Stimulated activated CD4-positive, alpha-beta T cell treated with anti-CD3 and anti-CD28 coated beads, Interleukin-4, amount 100 ng/mL, for 1 hour (primary cell): ENCODE results near the gene CDK13.
"Not testable (repeated sequence)": the region's sequence is repeated elsewhere in the genome, so short reads cannot be mapped to it uniquely, and the experiment has no call there.

Source experiments
- DNase-seq: peaks from one replicate; pipeline ENCODE4 v3.0.0-alpha.2; 2020

Gene CDK13

GRCh38 chr7:40105879-40106473, 155.9 kb downstream of the CDK13 start:
- no peak for DNase-seq

GRCh38 chr7:40115936-40116335, 165.9 kb downstream of the CDK13 start:
- DNase-seq = no peak

- not testable (repeated sequence) for DNase-seq
Measured at GRCh38 chr7:40117199-40117598, 167.1 kb downstream of the CDK13 start.

GRCh38 chr7:40118201-40118600, 168.1 kb downstream of the CDK13 start:
- not testable (repeated sequence) for DNase-seq

- no peak for DNase-seq
Measured at GRCh38 chr7:40120020-40120419, 170.0 kb downstream of the CDK13 start.

- DNase-seq = not testable (repeated sequence)
Measured at GRCh38 chr7:40122100-40122939, 172.3 kb downstream of the CDK13 start.

GRCh38 chr7:40122940-40123254, 172.8 kb downstream of the CDK13 start:
- DNase-seq = no peak

- no peak for DNase-seq
Measured at GRCh38 chr7:40133561-40134427, 183.7 kb downstream of the CDK13 start.

GRCh38 chr7:40134428-40135316, 184.6 kb downstream of the CDK13 start, which contains the start of the genes MPLKIP and SUGCT:
MPLKIP (minus strand) TSS chr7:40134622; CDS start chr7:40134567, 55 bp downstream.
SUGCT (plus strand) TSS chr7:40135005.
- peak; percentile 81 for DNase-seq

- no peak for DNase-seq
Measured at GRCh38 chr7:40135317-40135610, 185.2 kb downstream of the CDK13 start.

- no peak for DNase-seq
Measured at GRCh38 chr7:40137563-40137962, 187.5 kb downstream of the CDK13 start.

- no peak for DNase-seq
Measured at GRCh38 chr7:40138973-40139372, 188.9 kb downstream of the CDK13 start.

- DNase-seq = not testable (repeated sequence)
Measured at GRCh38 chr7:40139891-40140290, 189.8 kb downstream of the CDK13 start.

- DNase-seq = not testable (repeated sequence)
Measured at GRCh38 chr7:40141916-40142315, 191.9 kb downstream of the CDK13 start.

GRCh38 chr7:40145596-40146130, 195.6 kb downstream of the CDK13 start:
- not testable (repeated sequence) for DNase-seq

- no peak for DNase-seq
Measured at GRCh38 chr7:40147371-40148246, 197.6 kb downstream of the CDK13 start.

- DNase-seq = not testable (repeated sequence)
Measured at GRCh38 chr7:40148247-40148580, 198.2 kb downstream of the CDK13 start.

GRCh38 chr7:40148671-40149070, 198.6 kb downstream of the CDK13 start:
- DNase-seq = no peak
